GM18861 (cell line): ENCODE measurements around the gene OSBPL9.

Experiments used
- ATAC-seq: cut with Tn5 transposase; IDR thresholded peaks from one replicate; pipeline ENCODE4 v1.9.1; 2021; ENCODE audit not compliant: unreplicated experiment

Gene OSBPL9

GRCh38 chr1:51616903-51617708 lies at the start of gene OSBPL9:
Gene OSBPL9, plus strand, starts transcription at chr1:51617092. Its CDS starts 19 bp downstream, at chr1:51617111.
- ATAC-seq = peak; percentile 74

GRCh38 chr1:51567653-51568052 lies 49.2 kb upstream of the OSBPL9 start:
- ATAC-seq = no peak

- no peak for ATAC-seq
These were observed 48.5 kb upstream of the OSBPL9 start for GRCh38 chr1:51568231-51568935.

- ATAC-seq = peak; percentile 63
These were observed 47.4 kb upstream of the OSBPL9 start for GRCh38 chr1:51569284-51570062.

DNA sequence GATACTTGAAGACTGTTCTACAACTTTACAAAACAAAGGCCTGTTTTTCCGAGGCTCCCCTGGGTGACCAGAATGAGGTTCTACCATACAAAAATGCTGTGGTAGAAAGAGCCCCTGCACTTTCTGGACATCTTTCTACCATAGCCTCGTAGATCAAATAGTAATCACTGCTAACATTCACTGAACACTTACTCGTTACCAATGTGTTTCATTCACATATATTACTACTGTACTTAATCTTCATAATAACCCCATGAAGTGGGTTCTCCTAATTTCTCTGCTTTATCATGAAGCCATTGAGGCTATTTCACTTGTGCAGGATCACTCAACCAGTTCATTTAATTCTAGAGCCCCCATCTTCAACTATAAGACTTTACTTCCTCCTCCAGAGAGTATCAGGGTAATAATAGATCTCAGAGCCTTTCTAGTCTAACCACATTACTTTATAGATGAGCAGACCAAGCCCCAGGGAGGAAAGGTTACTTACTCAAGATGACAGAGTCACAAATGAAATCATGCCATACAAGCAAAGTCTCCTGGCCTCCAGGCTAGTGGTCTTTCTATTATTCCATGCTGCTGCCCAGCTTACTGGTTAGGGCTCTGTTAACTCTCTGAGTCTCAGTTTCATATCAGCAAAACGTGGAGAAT lies 46.7 kb upstream of the OSBPL9 start:
- ATAC-seq = peak; percentile 33

DNA sequence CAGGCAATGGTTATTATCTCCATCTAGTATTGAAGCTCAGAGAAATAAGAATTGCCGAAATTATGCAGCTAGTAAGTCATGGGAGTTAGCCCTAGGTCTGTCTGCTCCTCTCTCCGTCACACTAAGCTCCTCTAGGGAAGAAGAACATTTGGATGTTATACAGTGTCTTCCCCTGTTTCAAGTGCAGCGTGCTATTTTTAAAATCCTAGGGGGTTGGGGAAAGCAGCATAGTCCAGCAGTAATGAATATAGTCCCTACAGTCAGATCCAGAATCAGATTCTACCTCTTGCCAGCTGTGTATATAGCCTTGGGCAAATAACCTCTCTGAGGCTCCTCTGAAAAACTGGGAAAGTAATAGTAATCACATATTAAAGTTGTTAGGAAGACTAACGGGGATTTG lies 44.5 kb upstream of the OSBPL9 start:
- ATAC-seq = no peak

DNA sequence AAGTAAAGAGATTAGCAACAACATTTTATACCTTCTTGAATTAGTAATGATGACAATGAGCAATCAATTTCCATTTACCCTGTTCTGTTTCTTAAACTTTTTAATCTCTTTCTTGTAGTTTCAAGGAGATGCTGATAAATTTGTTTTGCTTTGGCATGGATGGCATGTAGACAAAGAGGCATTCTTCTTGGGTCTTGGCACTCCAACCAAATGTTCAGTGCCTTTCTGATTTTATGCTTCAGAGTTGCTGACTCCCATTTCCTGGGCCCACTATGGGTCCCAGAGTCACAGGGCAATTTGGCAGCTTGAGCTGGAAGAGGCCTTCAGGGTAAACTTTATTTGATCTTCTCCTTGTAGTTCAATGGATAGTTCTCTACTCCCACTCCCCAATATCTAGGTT lies 42.1 kb upstream of the OSBPL9 start:
- no peak for ATAC-seq

DNA sequence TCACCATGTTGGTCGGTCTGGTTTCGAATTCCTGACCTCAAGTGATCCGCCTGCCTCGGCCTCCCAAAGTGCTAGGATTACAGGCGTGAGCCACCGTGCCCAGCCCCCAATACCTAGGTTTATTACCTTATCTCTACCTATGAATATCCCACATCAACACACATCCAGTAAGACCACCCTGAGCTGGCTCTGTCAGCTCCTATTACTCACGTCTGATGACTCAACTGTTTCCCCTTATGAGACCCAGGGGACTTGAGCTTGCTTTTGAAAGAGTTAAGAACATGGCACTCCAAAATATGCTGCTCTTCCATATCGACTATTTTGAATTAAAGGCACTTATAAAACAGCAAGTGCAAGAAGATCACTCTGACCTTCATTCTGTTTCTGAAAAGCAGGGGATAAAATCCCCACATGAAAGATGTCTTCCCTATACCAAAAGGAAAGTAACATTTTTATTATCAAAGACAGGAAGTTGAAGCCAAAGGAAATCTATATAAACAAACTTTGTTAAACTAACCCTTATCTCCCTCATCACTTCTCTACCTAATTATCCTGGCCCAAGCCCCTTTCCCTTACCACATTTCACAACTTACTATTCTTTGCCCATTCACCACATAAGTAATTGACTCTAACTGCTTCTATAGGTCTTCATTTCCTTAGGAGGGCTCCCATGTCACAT lies 41.3 kb upstream of the OSBPL9 start:
- no peak for ATAC-seq

DNA sequence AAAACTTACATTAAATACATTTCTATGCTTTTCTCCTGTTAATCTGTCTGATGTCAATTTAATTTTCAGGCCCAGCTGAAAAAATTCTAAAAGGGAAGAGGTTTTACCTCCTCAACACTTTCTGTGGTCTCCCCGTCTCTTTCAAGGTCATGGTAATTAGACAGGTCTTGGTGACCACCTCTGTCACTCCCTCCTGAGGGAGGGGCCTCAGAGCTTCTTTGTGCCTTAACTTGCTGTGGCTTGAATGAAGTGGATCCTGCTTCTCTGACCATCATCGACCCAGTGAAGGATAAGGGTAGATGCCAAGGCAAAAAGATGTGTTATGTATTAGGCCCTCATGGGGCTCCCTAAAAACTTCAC lies 40.8 kb upstream of the OSBPL9 start:
- ATAC-seq = no peak

DNA sequence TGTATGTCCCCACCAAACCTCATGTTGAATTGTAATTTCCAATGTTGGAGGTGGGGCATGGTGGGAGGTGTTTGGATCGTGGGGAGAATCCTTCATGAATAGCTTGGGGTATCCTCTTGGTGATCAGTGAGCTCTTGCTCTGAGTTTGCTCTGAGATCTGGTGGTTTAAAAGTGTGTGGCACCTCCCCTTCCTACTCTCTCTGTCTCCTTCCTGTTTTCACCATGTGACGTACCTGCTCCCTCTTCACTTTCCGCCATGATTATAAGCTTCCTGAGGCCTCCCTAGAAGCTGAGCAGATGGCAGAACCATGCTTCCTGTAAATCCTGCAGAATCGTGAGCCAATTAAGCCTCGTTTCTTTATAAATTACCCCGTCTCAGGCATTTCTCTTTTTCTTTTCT lies 40.0 kb upstream of the OSBPL9 start:
- no peak for ATAC-seq

GRCh38 chr1:51578383-51579109 lies 38.3 kb upstream of the OSBPL9 start:
- peak; percentile 69 for ATAC-seq

GRCh38 chr1:51581238-51581637 lies 35.7 kb upstream of the OSBPL9 start:
- ATAC-seq = no peak

- ATAC-seq = no peak
These were observed 33.4 kb upstream of the OSBPL9 start for GRCh38 chr1:51583532-51583931.

DNA sequence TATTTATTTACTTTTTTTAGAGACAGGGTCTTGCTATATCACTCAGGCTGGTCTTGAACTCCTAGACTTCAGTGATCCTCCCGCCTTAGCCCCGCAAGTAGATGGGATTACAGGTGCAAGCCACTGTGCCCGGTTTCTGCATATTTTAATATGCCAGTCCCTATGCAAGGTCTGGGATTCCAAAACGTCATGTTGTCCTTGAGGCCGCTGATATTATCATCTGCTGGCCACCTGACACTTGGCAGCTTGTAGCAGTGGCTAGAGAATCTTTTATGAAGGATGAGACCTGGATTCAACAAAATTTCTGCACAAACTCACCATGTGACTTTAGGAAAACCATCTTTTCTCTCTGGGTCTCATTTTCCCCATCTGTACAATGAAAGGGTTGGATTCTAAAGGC lies 32.9 kb upstream of the OSBPL9 start:
- ATAC-seq = no peak

DNA sequence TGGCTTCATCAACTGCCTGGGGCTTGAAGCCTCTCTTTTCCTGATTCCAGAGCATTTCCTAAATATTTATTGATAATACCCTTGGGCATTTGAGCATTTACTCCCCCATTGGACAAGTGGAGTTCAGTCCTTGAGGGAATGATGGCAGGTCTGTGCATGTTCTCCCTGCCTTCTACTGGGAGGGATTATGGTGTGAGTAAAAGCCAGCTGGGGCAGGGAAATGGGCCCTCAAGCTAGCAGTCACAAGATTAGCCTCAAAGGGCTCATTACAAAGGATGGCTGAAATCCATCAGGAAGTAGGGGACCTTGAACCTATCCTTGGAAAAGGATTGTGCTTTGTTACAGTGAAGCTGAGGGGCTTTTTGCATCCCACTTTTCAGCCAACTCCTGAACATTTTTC lies 24.2 kb upstream of the OSBPL9 start:
- no peak for ATAC-seq

DNA sequence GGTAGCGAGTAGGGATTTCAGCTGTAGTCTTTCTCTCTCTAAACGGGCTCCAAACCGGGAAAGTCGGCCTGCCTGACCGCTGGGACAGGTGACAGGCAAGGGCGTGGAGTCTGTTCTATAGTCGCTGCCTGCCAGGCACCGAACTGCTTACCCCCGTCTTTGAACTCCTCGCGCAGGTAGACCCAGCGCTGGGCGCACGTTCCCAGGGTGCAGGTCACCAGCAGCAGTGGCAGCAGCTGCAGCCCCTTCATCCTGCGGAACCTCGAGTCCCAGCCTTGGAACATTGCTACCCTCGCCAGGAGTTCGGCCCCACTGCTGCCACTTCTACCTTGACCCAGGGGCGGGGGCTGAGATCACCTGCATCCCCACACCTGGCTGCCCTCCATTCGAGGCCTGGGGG lies 22.2 kb upstream of the OSBPL9 start:
- no peak for ATAC-seq

DNA sequence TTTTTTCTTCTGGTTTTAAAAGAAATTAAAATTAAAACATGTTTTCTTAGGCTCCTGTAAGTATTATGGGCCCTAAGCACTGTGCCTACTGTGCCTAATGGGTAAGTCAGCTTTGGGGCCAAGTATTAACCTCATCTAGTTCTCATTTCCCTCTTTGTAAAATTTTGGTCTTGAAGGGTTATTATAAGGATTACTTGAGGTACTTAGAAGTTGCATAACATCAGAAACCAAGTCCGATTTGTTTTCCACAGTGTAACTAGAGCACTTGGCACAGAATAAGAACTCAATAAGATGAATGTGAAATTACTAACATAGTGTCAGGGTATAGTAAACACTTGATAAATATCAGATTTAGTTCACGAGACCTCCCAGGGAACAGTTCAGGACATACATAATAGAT lies 16.4 kb upstream of the OSBPL9 start:
- no peak for ATAC-seq

- ATAC-seq = no peak
These were observed 15.9 kb upstream of the OSBPL9 start for GRCh38 chr1:51600965-51601364.

DNA sequence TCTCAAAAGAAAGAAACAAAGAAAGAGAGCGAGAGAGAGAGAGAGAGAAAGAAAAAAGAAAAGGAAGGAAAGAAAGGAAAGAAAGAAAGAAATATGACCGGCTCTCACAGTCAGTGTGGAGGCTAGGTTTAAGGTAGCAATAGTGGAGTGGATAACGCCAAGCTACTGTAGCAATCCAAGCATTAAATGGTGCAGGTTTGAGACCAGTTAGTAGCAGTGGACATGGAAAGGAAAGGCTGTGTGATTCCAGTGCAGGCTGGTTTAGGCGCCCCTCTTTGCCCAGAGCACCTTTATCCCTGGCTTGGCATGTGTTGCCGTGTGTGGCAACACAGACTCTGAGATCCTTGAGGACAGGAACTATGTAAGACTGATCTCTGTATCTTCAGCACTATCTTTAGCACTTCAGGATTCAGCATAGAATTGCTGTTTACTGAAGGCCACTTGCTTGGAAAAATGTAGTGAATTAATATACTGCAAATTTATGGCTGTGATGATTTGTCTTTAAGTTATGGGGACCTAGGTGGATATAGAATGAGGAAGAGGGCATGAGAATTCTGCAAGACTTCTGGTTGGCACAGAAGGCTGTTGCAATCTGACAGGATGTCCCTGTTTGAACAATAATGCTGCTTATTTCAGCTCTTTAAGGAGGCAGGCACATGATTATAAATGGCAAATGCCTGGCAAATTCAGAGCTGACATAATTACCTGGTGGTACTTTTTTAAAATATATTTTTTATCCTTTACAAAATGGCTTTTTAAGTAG lies 10.8 kb upstream of the OSBPL9 start:
- ATAC-seq = no peak
